GM20000 (cell line): Measurements from ENCODE around the gene COLEC12.

ENCODE experiments used
- DNase-seq: peaks from one replicate; pipeline ENCODE4 v3.0.0; 2012; ENCODE audit warnings: low spot score
- TF ChIP-seq, protein P1 (sequence below): IDR thresholded peaks from 2 replicates; pipeline ENCODE4 v1.5.1; 2012; ENCODE audit warnings: mild to moderate bottlenecking, control low read depth; ENCODE audit errors: extremely low read depth, missing control alignments

Gene COLEC12

GRCh38 chr18:371609-371982, 128.9 kb downstream of the COLEC12 start:
- DNase-seq, result no peak
- TF ChIP-seq, protein P1, sequence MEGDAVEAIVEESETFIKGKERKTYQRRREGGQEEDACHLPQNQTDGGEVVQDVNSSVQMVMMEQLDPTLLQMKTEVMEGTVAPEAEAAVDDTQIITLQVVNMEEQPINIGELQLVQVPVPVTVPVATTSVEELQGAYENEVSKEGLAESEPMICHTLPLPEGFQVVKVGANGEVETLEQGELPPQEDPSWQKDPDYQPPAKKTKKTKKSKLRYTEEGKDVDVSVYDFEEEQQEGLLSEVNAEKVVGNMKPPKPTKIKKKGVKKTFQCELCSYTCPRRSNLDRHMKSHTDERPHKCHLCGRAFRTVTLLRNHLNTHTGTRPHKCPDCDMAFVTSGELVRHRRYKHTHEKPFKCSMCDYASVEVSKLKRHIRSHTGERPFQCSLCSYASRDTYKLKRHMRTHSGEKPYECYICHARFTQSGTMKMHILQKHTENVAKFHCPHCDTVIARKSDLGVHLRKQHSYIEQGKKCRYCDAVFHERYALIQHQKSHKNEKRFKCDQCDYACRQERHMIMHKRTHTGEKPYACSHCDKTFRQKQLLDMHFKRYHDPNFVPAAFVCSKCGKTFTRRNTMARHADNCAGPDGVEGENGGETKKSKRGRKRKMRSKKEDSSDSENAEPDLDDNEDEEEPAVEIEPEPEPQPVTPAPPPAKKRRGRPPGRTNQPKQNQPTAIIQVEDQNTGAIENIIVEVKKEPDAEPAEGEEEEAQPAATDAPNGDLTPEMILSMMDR, result no peak

- TF ChIP-seq, protein P1, result no peak
- no peak for DNase-seq
Measured at GRCh38 chr18:370751-371608, 129.5 kb downstream of the COLEC12 start.

DNA sequence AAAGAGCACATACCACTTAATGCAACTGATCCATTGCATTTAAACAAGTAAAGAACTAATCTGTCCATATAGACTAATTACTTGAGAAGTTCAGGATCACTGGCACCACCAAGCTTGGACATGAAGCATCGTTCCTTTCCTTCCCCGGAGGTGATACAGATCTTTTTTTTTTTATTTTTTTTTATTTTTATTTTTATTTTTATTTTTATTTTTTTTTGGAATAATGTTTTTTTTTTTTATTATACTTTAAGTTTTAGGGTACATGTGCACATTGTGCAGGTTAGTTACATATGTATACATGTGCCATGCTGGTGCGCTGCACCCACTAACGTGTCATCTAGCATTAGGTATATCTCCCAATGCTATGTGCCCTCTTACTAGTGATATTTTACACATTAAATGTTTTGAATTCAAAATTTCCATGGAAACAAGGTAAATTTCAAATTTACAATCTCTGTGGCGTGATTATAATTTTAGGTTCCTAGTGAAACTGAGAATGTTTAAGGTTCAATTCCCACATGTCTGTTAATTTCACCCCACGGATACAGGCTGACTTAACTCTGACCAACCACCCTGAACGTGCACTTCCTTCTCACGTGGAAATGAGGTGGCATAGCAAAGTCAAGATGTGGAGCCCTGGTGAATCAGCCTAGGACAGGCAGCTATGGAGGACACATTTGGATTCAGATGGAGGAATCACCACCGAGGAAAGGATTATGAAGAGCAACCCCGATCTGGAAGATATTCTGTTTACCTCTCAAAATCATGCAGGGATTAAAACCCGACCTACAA, 131.1 kb downstream of the COLEC12 start:
- TF ChIP-seq, protein P1, result no peak
- no peak for DNase-seq

GRCh38 chr18:366466-367061, 133.9 kb downstream of the COLEC12 start:
- no peak for DNase-seq
- TF ChIP-seq, protein P1, result no peak

DNA sequence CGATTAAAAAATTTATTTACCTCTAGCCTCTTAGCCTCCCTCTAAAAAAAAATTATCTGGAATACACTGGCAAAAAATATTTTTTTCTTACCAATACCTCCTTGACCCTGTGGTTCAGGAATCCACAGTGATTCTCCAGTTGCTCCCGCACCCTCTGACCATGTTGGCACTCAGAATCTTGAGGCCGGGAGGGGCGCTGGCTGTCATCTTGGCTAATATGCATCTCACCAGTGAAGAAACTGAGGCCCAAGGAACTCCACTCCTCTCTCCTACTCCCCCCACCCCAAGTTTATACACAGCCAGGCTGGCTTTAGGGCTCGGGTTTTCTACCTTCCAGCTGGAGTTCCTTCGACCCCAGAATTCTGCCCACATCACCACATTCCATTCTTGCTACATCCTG, 134.8 kb downstream of the COLEC12 start:
- no peak for DNase-seq

DNA sequence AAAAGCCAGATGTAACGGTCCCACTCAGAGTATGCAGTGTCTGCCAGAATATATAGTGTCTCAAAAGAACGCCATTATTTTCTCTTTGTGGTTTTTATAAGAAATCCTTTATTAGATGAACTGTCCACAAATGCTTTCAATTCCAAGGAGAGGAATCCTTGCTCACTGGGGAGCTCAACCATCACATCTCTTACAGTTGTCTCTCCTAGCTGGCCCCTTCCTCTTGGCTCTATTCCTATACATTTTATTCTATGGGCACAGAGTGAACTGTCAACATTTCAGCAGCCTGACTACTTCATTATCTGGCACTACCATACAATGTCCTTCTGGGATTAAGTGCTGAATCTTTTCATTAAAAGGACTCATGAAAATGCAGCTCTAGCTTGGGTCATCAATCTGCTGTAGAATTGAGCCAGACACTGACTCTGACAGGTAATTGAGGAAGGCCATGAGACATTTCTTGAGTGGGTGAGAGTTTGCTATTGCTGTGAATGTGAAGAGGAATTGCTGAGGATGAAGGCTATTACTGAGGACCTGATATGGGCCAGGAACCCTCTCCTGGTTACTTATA, 136.2 kb downstream of the COLEC12 start:
- DNase-seq, result no peak
- TF ChIP-seq, protein P1, result no peak

More for the DNA sequence above, 134.8 kb downstream of the COLEC12 start:
- TF ChIP-seq, protein P1, result no peak
